Measurements from ENCODE around the gene PGBD1.

PGBD1 gene, protein sequence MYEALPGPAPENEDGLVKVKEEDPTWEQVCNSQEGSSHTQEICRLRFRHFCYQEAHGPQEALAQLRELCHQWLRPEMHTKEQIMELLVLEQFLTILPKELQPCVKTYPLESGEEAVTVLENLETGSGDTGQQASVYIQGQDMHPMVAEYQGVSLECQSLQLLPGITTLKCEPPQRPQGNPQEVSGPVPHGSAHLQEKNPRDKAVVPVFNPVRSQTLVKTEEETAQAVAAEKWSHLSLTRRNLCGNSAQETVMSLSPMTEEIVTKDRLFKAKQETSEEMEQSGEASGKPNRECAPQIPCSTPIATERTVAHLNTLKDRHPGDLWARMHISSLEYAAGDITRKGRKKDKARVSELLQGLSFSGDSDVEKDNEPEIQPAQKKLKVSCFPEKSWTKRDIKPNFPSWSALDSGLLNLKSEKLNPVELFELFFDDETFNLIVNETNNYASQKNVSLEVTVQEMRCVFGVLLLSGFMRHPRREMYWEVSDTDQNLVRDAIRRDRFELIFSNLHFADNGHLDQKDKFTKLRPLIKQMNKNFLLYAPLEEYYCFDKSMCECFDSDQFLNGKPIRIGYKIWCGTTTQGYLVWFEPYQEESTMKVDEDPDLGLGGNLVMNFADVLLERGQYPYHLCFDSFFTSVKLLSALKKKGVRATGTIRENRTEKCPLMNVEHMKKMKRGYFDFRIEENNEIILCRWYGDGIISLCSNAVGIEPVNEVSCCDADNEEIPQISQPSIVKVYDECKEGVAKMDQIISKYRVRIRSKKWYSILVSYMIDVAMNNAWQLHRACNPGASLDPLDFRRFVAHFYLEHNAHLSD

DNA sequence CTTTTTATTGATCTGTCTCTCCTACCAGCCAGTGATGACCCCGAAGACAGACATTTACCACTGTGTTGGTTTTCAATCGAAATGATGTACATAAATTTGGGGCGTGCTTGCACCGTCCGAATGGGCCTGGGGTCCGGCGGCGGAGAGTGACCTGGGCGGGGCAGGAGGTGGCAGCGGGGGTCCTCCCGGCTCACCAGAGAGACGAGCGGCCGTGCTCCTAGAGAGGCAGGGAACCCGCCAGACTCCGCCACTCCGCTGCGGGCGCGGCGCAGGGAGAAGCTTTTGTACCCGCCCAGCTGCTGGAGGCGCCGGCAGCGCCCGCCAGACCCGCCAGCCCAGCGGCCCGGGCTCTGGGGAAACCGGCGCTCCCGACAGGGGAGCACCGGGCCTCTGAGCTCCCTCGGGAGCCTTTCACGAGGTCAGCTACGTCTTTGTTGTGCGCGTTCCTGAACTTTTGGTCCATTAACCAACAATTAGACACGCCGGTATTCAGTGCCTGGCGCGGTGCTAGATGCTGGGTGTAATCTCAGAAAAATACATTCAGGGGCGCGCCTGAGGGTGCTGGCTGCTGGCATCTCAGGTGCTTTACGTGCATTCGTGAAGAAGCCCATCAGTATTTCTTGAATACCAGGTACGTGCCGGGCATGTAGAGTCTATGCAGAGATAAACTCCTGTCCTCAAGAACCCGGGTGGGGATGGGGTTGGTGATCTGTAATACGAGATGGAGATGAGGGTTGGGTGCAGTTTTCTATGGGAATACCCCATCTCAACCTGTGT lies at the start of gene PGBD1:
TSS of gene PGBD1 (plus strand) at position 285 of the 777 bp plus-strand sequence. CDS start 2,242 bp downstream, outside the sequence.
- no peak for DNase-seq

DNA sequence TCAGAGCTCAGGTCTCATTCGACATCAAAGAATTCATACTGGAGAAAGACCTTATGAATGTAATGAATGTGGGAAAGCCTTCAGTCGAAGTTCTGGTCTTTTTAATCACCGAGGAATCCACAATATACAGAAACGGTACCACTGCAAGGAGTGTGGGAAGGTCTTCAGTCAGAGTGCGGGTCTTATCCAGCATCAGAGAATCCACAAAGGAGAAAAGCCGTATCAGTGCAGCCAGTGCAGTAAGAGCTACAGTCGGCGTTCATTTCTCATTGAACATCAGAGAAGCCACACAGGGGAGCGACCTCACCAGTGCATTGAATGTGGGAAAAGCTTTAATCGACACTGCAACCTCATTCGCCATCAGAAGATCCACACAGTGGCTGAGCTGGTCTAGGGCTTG lies 48.6 kb upstream of the PGBD1 start:
- DNase-seq, result no peak

DNA sequence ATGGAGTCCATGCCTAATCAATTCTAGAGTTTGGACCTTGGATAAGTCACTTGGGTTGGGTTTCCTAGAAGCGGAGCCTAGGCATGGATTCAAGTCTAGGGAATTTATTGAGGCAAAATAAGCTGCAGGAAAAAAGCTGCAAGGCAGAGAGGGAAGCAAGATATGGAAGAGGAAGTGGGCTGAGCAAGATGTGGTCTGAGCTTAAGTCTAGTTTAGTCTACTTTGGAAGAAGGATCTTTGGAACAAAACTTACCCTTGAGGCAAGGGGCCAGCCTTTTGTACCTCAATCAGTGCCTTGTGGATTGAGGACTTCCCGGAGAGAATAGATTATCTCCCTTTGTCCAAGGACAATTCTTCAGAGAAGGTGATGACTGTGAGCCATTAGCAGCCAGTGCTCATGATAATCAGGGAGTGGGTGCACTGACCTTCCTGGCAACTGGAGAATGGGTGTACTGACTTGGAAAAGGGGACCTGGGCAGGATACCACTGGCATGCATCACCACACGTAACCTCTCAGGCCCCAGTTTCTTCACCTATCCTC lies 45.4 kb upstream of the PGBD1 start:
- DNase-seq, result no peak

GRCh38 chr6:28239636-28240035 lies 41.7 kb upstream of the PGBD1 start:
- no peak for DNase-seq

- DNase-seq, result no peak
Observed at GRCh38 chr6:28240471-28240870, 40.9 kb upstream of the PGBD1 start.

DNA sequence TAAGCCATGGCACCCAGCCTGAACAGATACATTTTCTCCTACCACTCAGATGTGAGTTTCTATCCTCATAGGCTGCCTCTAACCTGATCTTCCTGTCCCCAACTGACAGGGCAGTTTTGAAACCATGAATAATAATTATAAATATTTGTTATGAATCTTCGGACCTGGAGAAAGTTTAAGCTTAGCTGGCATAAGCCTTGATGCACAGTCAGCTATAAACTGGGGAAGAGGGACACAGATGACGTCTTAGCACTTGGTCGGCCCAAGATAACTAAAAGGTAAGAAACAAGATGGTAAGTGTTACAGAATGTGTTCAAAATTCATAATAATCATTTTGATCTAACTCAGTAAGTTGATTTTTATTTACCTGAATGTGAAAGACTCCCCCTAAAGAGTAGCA lies 37.4 kb upstream of the PGBD1 start:
- DNase-seq, result no peak

GRCh38 chr6:28245206-28245941 lies 36.0 kb upstream of the PGBD1 start:
- no peak for DNase-seq

DNA sequence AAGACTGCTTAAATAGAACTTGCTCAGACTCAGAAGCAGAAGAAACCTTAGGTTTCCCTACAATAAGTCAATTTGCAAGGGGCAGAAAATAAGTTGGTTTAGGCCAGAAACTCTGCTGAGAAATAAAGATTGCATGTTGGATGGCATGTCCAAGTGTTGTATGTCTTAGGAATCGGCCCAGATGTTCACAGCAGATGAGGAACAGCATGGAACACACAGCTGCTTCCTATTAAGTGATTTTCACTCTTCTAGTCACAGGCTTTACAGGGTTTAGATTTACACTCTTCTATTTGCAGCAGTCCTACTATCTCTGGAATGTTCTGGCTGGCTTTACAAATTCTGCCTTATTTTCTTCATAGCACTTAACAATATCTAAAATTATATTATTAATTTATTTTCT lies 32.5 kb upstream of the PGBD1 start:
- no peak for DNase-seq

DNA sequence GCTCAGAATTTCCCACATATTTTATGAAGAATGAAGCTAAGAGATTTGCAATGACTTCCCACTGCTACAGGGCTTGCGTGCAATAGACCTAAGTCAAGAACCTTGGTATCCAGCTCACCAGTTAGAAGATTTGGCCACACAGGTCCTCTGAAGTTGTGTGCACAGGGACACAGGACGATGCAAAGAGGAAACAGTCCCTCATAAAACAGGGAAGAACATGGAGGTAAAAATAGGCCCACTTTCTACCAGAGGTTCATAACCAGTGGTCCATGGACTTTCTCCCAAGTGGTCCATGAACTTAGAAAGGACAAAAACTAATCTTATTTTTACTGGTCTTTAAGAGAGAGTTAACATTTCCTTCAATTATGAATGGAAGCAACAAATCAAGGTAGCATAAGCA lies 30.6 kb upstream of the PGBD1 start:
- DNase-seq, result no peak

DNA sequence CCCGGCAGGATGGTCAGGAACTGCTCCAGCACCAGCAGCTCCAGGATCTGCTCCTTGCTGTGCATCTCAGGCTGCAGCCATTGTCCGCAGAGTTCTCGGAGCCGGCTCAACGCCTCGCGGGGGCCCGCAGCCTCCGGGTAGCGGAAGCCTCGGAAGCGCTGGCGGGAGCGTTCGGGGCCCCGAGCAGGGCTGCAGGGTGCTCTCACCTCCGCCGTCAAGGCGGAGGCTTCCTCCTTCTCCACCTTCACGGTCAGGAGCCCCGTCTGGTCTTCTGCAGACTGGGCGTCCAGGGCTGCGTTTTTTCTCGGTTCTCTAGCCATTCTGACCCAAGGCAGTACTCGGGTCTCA lies 29.7 kb upstream of the PGBD1 start:
- DNase-seq, result peak; percentile 11

- DNase-seq, result no peak
Observed at GRCh38 chr6:28252009-28252975, 29.1 kb upstream of the PGBD1 start, which contains the start of gene ZKSCAN4. TSS of gene ZKSCAN4 (minus strand) at chr6:28252269. CDS start at chr6:28251980, 289 bp downstream.

DNA sequence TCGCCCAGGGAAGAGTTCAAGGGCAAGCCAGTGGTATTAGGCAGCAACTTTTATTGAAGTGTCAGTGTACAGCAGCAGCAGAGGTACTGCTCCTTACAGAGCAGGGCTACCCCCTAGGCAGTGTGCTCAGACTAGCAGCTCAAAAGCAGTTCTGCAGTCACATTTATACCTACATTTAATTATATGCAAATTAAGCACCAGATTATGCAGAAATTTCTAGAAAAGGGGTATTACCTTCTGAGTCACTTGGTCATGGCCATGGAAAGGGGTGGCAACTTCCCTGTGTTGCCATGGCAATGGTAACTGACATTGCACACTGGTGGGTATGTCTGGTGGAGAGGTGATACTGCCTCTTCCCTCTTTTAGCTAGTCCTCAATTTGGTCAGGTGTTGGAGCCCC lies 27.3 kb upstream of the PGBD1 start:
- DNase-seq, result no peak

DNA sequence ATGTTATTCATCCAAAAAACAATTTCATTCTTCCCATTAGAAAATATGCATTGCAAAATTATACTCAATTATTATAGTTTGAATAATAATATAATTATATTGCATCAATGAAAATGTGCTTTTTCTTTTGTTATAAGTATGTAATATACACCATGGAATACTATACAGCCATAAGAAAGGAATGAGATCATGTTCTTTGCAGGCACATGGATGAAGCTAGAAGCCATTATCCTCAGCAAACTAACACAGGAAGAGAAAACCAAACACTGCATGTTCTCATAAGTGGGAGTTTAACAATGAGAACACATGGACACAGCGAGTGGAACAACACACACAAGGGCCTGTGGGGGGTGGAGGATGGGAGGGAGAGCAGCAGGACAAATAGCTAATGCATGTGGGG lies 24.3 kb upstream of the PGBD1 start:
- DNase-seq, result no peak

- DNase-seq, result no peak
Observed at GRCh38 chr6:28258877-28259777, 22.2 kb upstream of the PGBD1 start, which contains the start of gene NKAPL. TSS of gene NKAPL (plus strand) at chr6:28259297. CDS start at chr6:28259372, 75 bp downstream.

DNA sequence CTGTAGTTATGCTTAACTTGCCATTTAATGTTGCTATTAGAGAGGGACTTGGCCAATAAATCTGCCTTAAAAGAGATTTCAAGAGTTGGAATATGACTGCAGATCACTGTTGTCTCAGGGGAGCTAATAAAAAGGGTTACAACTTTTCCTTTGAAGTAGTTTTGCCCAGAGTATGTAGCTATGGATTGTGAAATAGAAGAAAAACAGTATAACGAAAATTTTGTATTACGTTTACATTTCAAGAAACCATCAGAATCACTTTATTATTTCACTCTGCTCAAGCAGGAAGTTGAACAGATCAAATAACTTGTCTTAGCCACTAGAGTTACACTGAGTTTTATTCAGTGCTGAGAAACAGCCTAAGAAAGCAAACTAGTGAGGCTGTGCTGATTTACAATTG lies 17.4 kb upstream of the PGBD1 start:
- no peak for DNase-seq

DNA sequence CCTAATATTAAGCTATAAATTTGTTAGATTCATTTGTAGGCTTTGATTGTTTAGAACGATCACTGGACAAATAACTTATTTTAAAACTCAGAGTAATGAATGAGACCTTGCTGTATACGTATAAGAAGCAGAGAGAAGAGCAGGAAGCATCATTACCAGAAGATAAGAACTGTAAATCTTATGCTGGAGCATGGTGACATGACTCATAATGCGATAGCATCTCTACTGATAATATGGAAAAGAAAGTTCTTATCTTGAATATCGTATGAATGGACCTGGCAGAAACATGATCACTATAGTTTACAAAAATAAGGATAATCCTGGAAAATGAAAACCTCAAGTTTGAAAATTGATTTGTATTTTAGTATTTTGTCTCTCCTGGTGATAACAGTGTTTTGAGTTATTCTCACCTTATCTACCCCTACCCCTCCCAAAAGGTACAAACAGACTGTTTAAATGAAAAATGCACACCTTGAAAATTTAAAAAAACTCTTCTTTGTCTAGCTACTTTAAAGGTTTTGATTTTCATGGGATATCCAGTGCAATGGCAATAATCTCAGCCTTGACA lies 16.5 kb upstream of the PGBD1 start:
- DNase-seq, result no peak

DNA sequence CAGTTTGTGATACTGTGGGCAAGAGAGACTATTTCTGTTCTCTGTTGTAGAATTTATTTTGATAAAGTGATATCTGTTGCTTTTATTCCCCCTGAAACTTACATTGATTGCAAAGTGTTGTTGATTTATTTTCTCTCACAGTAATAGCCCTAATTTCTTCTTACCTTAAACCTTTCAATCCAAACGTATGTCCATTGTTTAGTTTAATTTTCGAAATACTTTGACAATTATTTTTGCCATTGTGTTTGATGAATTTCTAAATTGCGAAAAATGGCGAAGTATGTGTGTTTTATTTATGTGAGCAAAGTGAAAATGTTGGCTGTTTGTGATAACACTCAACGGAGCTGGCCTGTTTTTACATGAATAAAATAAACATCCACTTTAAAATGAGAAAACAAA lies 14.8 kb upstream of the PGBD1 start:
- DNase-seq, result no peak

DNA sequence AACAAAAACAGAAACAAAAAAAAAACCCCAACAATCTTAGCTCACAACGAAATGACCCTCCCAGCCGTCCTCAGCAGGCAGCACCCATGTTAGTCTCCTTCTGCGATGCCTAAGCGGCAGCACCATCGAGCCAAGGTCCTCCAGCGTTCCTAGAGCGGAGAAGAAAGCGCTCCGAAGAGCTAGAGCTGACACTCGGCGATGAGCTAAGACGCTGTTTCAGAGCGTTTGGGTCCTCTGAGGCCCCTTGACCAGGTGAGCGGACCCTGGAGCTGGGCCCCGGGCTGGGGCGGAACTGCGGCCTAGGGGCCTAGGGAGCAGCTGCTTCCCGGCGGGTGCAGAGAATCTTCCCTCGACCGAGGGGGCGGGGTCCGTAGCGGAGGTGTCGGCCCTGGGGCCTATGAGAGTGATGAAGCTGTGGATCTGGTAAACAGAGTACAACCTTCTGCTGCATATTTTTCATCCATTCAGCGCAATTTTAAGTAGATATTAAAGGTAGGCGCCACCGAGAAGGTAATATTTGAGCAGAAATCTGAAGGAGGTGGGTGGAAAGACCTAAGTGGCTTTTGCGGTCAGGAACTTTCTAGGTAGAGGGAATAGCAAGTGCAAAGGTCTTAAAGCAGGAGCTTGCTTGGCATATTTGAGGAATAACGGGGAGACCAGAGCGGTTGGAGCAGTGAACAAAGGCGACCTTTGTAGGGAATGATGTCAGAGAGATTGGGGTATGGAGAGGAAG lies 14.2 kb upstream of the PGBD1 start, which contains the start of gene ZSCAN26:
TSS of gene ZSCAN26 (plus strand) at position 182 of the 733 bp plus-strand sequence. CDS start 4,777 bp downstream, outside the sequence.
- DNase-seq, result peak; percentile 11

DNA sequence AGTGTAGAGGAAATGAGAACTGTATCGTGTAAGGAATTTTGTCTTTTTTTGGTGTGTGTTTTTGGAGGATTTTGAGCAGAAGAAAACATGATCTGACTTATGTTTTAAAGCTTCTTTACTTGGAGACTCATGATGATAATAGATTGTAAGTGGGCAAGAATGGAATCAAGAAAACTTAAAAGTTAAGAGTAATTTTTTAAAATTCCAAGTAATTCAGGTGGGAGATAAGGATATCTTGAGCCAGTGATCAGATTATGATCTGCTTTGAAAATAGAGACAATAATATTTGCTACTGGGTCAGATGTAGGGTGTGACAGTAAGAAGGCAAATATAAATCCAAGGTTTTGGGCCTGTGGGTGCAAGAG lies 13.7 kb upstream of the PGBD1 start:
- no peak for DNase-seq
